Measurements from ENCODE around the gene CCDC116.

The CCDC116 gene

DNA sequence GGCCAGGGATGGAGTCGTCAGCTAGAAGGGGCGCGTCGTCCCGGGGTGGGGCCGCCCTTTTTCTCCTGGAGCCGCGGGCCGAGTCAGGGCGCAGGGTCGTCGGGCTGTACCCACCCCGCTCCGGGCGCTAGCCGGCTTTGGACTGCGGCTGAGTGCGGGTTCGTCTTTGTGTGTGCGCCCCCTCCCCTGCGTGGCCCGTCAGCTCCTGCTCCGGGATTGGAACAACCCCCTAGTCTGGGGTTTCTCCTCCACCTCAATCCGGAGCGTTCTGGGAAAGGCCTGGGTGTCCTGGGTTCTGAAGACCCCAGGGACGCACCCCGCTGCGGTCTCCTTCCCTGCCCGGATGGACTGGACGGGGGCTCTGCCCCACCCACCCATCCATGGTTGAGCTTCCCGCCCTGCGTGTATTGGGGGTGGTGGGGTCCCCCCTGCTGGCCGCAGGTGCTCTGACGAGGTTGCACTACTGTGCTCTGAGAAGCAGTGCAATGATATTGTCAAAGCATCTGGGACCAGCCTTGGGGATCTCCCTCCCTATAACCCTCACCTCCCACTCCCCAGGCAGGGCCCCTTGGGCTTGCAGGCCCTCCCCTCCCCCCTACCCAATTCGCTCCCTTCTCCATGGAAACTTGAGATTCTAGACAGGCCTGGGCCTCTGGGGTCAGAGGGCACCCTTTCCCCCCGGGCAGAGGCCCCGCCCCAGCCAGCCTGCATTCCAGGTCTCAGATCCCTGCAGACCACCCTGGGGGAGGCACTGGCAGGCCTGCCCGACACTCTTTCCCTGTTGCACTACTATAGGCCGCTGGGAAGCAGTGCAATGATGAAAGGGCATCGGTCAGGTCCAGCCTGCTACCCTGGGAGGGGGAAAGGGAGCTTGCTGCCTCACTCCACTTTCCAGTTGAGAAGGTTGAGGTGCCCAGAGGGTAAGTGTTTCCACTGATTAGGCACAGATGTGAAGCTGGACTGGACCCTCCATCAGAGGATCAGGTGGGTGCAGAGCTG is 20.3 kb downstream of the CCDC116 start:
- in situ Hi-C loops (cut with HindIII; ENCODE audit: low sequenced_read_pairs) = no loop called here
- TF ChIP-seq CTCF (IDR thresholded peaks at IDR 0.05; ENCODE audit: low read depth, low read length) = no peak
- peak overlapping the region; percentile 74 for H3K4me3 ChIP-seq (ENCODE audit: low read depth, low read length)
- DNase-seq (ENCODE audit: low read depth, low spot score) = no peak

- in situ Hi-C loops (cut with HindIII; ENCODE audit: low sequenced_read_pairs) = no loop called here
- DNase-seq (ENCODE audit: low read depth, low spot score) = no peak
- no peak for TF ChIP-seq CTCF (IDR thresholded peaks at IDR 0.05; ENCODE audit: low read depth, low read length)
- peak overlapping the region; percentile 47 for H3K4me3 ChIP-seq (ENCODE audit: low read depth, low read length)
Observed at GRCh38 chr22:21657020-21657359, 24.4 kb downstream of the CCDC116 start.

DNA sequence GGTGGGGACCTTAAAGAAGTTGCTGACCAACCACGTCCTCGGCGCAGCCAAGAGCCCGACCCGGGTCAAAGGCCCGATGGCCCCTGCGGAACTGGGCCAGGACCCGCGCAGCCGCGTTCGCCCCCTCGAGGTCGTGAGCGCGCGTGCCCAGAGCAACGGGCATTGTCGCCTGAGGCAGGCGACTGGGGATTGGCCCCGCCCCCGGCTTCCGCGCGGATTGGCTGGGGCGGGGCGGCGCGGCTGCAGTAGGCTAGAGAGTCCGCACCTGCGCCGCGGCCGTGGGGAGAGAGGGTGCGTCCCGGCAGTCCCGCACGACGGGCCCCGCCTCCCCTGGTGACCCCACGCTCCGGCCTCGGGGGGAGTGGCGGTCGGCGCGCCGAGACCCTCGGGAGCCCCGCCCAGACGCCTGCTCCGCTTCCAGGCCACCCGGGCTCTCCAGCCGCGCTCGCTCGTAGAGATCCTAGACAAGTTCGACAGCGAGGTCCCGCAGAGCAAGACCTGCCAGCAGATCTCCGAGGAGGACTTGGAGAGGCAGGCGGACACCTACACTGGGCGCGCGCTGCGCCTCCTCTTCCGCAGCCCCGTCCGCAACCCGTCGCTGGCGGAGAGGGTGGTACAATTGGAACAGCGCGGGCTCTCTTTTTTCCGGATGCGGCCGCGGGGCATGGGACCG is 24.9 kb downstream of the CCDC116 start:
- in situ Hi-C loops (cut with HindIII; ENCODE audit: low sequenced_read_pairs) = no loop called here
- peak overlapping the region; percentile 47 for H3K4me3 ChIP-seq (ENCODE audit: low read depth, low read length)
- DNase-seq (ENCODE audit: low read depth, low spot score) = peak; percentile 49
- no peak for TF ChIP-seq CTCF (IDR thresholded peaks at IDR 0.05; ENCODE audit: low read depth, low read length)

- no peak for TF ChIP-seq CTCF (IDR thresholded peaks at IDR 0.05; ENCODE audit: low read depth, low read length)
- in situ Hi-C loops (cut with HindIII; ENCODE audit: low sequenced_read_pairs) = no loop called here
Observed at GRCh38 chr22:21659864-21660525, 27.4 kb downstream of the CCDC116 start.

GRCh38 chr22:21660904-21661303 is 28.3 kb downstream of the CCDC116 start:
- no peak for DNase-seq (ENCODE audit: low read depth, low spot score)
- in situ Hi-C loops (cut with HindIII; ENCODE audit: low sequenced_read_pairs) = no loop called here
- no peak overlapping the region for H3K4me3 ChIP-seq (ENCODE audit: low read depth, low read length)
- no peak for TF ChIP-seq CTCF (IDR thresholded peaks at IDR 0.05; ENCODE audit: low read depth, low read length)

More at GRCh38 chr22:21659864-21660525, 27.4 kb downstream of the CCDC116 start:
- no peak overlapping the region for H3K4me3 ChIP-seq (ENCODE audit: low read depth, low read length)
- no peak for DNase-seq (ENCODE audit: low read depth, low spot score)

DNA sequence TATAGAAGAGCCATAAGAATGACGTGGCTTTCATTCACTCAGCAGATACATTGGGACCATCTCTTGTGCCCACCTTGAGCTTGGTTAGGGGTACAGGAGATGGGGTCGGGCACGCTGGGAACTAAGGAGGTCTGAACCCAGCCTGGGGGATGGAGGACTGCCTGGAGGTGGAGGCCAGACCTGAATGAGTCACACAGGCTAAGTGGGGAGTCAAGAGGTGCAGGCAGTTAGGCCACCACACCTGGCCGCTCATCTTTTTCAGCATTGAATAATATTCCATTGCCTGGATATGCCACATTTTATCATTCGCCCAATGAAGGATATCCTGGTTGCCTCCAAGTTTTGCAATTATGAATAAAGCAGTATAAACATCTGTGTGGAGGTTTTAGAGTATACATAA is 29.4 kb downstream of the CCDC116 start:
- in situ Hi-C loops (cut with HindIII; ENCODE audit: low sequenced_read_pairs) = no loop called here
- no peak for DNase-seq (ENCODE audit: low read depth, low spot score)
- TF ChIP-seq CTCF (IDR thresholded peaks at IDR 0.05; ENCODE audit: low read depth, low read length) = no peak
- no peak overlapping the region for H3K4me3 ChIP-seq (ENCODE audit: low read depth, low read length)

All from astrocyte of the spinal cord (primary cell).